H1 (cell line): ENCODE data around the gene TBL2. TPM values are rescaled to one million over a fixed set of nuclear protein-coding genes. Genes with fewer than 3 reads are reported as not detected.

Experiments used
- CTCF ChIA-PET: fragments of 300-600 bp; sonication (Branson Sonifier 250); formaldehyde crosslinking; loops from one replicate; lab custom pipeline; 2021; ENCODE audit not compliant: partially characterized antibody; lab: Charles Lee
- POLR2A ChIA-PET: fragments of 300-600 bp; sonication (Branson Sonifier 250); formaldehyde crosslinking; loops from one replicate; lab custom pipeline; 2021; ENCODE audit warnings: inconsistent platforms; ENCODE audit not compliant: partially characterized antibody; lab: Charles Lee
- DNase-seq, 2 experiments: peaks; one replicate each; pipeline versions ENCODE4 v3.0.0 to v3.0.0-alpha.2; 2010 to 2022; ENCODE audit warnings: low spot score in 2 of 2, low read depth in 1 of 2, mixed read lengths in 1 of 2
- FAIRE-seq: peaks from 2 replicates; lab custom pipeline; 2011; peaks lifted over from hg19 to GRCh38; lab: Jason Lieb, UNC
- H2AFZ ChIP-seq: 2 replicates; pipeline ENCODE4 v1.8.1; 2012; ENCODE audit warnings: low read length, inconsistent platforms
- H2AK5ac ChIP-seq: 2 replicates; pipeline ENCODE4 v1.6.1; 2013; ENCODE audit warnings: low read depth, low read length
- H2BK120ac ChIP-seq: replicated peaks from 2 replicates; pipeline ENCODE3; 2013; ENCODE audit warnings: low read depth, low read length, inconsistent platforms
- H2BK12ac ChIP-seq: 2 replicates; pipeline ENCODE4 v1.6.1; 2013; ENCODE audit warnings: low read depth, low read length
- H2BK15ac ChIP-seq: 2 replicates; pipeline ENCODE4 v1.6.1; 2013; ENCODE audit warnings: low read length
- H2BK20ac ChIP-seq: 2 replicates; pipeline ENCODE4 v1.6.1; 2013; ENCODE audit warnings: low read length
- H2BK5ac ChIP-seq: 2 replicates; pipeline ENCODE4 v1.6.1; 2013; ENCODE audit warnings: low read depth, low read length
- H3K14ac ChIP-seq: 2 replicates; pipeline ENCODE4 v1.6.1; 2013; ENCODE audit warnings: inconsistent platforms; ENCODE audit not compliant: insufficient read length
- H3K18ac ChIP-seq: 2 replicates; pipeline ENCODE4 v1.6.1; 2013; ENCODE audit warnings: low read length; ENCODE audit errors: extremely low read depth
- H3K23ac ChIP-seq: 2 replicates; pipeline ENCODE4 v1.6.1; 2013; ENCODE audit warnings: inconsistent platforms; ENCODE audit not compliant: insufficient read length
- H3K23me2 ChIP-seq: 2 replicates; pipeline ENCODE4 v1.6.1; 2013; ENCODE audit warnings: low read depth, low read length
- H3K27ac ChIP-seq: 2 replicates; pipeline ENCODE4 v1.6.1; 2011; ENCODE audit warnings: low read depth, low read length, inconsistent platforms
- H3K27me3 ChIP-seq, 4 experiments: replicated peaks in 1 of 4; 1 replicate in 1 of 4; 2 replicates in 3 of 4; pipeline versions ENCODE4 v1.6.1 to v1.8.1; 2011 to 2013; ENCODE audit warnings: low read length in 3 of 4, mild to moderate bottlenecking in 3 of 4, inconsistent platforms in 2 of 4, mixed read lengths in 2 of 4, moderate library complexity in 1 of 4; ENCODE audit not compliant: control insufficient read depth in 3 of 4, insufficient read depth in 3 of 4; ENCODE audit errors: extremely low read depth in 1 of 4
- H3K36me3 ChIP-seq, 4 experiments: 2 replicates each; pipeline versions ENCODE4 v1.6.1 to v1.8.1; 2011 to 2013; ENCODE audit warnings: mild to moderate bottlenecking in 4 of 4, low read length in 3 of 4, moderate library complexity in 2 of 4, control low read depth in 1 of 4, inconsistent platforms in 1 of 4; ENCODE audit not compliant: insufficient read depth in 4 of 4, control insufficient read depth in 2 of 4
- H3K4ac ChIP-seq: replicated peaks from 2 replicates; pipeline ENCODE3; 2013; ENCODE audit warnings: low read length, low read depth, mixed read lengths, inconsistent platforms; ENCODE audit not compliant: insufficient read length
- H3K4me1 ChIP-seq, 4 experiments: replicated peaks in 1 of 4; 1 replicate in 1 of 4; 2 replicates in 3 of 4; pipeline versions ENCODE4 v1.6.1 to v1.8.1; 2011 to 2013; ENCODE audit warnings: low read length in 3 of 4, inconsistent platforms in 2 of 4, mixed read lengths in 1 of 4; ENCODE audit not compliant: insufficient read depth in 4 of 4, control insufficient read depth in 3 of 4
- H3K4me2 ChIP-seq, 2 experiments: 2 replicates each; pipeline versions ENCODE4 v1.6.1 to v1.8.1; 2011 to 2013; ENCODE audit warnings: low read depth in 2 of 2, low read length in 2 of 2, control low read depth in 1 of 2, inconsistent platforms in 1 of 2, mild to moderate bottlenecking in 1 of 2; ENCODE audit not compliant: insufficient read depth in 1 of 2
- H3K4me3 ChIP-seq, 4 experiments: fragments of 200-600, 300-600 bp in 1 of 4; sonication (generic), shearing (Covaris generic), sonication (Bioruptor Twin) in 1 of 4; 2 replicates each; pipeline versions ENCODE4 v1.5.1 to v1.8.1; 2011 to 2016; ENCODE audit warnings: low read length in 4 of 4, low read depth in 3 of 4, control low read depth in 2 of 4, inconsistent platforms in 2 of 4, mild to moderate bottlenecking in 2 of 4, mixed read lengths in 1 of 4, moderate library complexity in 1 of 4; ENCODE audit not compliant: insufficient read depth in 2 of 4; ENCODE audit errors: extremely low read depth in 1 of 4
- H3K56ac ChIP-seq: replicated peaks from 2 replicates; pipeline ENCODE3; 2013; ENCODE audit warnings: low read depth, mild to moderate bottlenecking, mixed read lengths, low read length, inconsistent platforms; ENCODE audit not compliant: insufficient read length
- H3K79me1 ChIP-seq: 2 replicates; pipeline ENCODE4 v1.6.1; 2013; ENCODE audit warnings: low read depth, low read length, control low read depth
- H3K79me2 ChIP-seq, 2 experiments: 2 replicates each; pipeline versions ENCODE4 v1.6.1 to v1.8.1; 2012 to 2013; ENCODE audit warnings: low read length in 2 of 2, mild to moderate bottlenecking in 2 of 2, inconsistent platforms in 1 of 2; ENCODE audit not compliant: insufficient read depth in 2 of 2, control insufficient read depth in 1 of 2
- H3K9ac ChIP-seq, 4 experiments: replicated peaks in 1 of 4; 1 replicate in 1 of 4; 2 replicates in 3 of 4; pipeline versions ENCODE4 v1.6.1 to v1.8.1; 2011 to 2013; ENCODE audit warnings: low read depth in 3 of 4, low read length in 3 of 4, control low read depth in 2 of 4, mild to moderate bottlenecking in 2 of 4, moderate library complexity in 2 of 4, inconsistent platforms in 1 of 4; ENCODE audit errors: extremely low read depth in 1 of 4
- H3K9me3 ChIP-seq, 2 experiments: 2 replicates each; pipeline versions ENCODE4 v1.6.1 to v1.8.1; 2012 to 2013; ENCODE audit warnings: mild to moderate bottlenecking in 2 of 2, moderate library complexity in 2 of 2, control low read depth in 1 of 2, inconsistent platforms in 1 of 2, low read depth in 1 of 2, low read length in 1 of 2, mixed read lengths in 1 of 2; ENCODE audit not compliant: insufficient read depth in 2 of 2
- H4K20me1 ChIP-seq, 2 experiments: replicated peaks in 1 of 2; 2 replicates each; pipeline versions ENCODE3 to v1.8.1; 2011 to 2013; ENCODE audit warnings: inconsistent platforms in 2 of 2, low read length in 2 of 2, mild to moderate bottlenecking in 1 of 2; ENCODE audit not compliant: insufficient read depth in 2 of 2, control insufficient read depth in 1 of 2
- H4K5ac ChIP-seq: 2 replicates; pipeline ENCODE4 v1.6.1; 2013; ENCODE audit warnings: low read length, low read depth, mixed read lengths, inconsistent platforms; ENCODE audit not compliant: insufficient read length
- H4K8ac ChIP-seq: 2 replicates; pipeline ENCODE4 v1.8.0; 2013; ENCODE audit warnings: mild to moderate bottlenecking, moderate library complexity, low read length, inconsistent platforms; ENCODE audit not compliant: insufficient read depth; ENCODE audit errors: extremely low read depth
- H4K91ac ChIP-seq: replicated peaks from 2 replicates; pipeline ENCODE3; 2013; ENCODE audit warnings: low read length, mixed read lengths, inconsistent platforms; ENCODE audit not compliant: insufficient read length
- EP300 ChIP-seq, 2 experiments: IDR thresholded peaks; 1 replicate in 1 of 2; 2 replicates in 1 of 2; pipeline ENCODE4 v1.6.1; 2011 to 2012; ENCODE audit warnings: low read depth in 2 of 2, low read length in 2 of 2, mild to moderate bottlenecking in 2 of 2, borderline replicate concordance in 1 of 2, inconsistent platforms in 1 of 2, moderate library complexity in 1 of 2
- FOSL1 ChIP-seq: IDR thresholded peaks from 2 replicates; pipeline ENCODE4 v1.6.1; 2011; ENCODE audit warnings: mild to moderate bottlenecking, low read depth, low read length, moderate library complexity; ENCODE audit not compliant: insufficient read depth
- HDAC6 ChIP-seq: IDR thresholded peaks from one replicate; pipeline ENCODE4 v1.7.1; 2012; ENCODE audit warnings: low read depth, mild to moderate bottlenecking, inconsistent platforms, low read length, moderate library complexity
- JUND ChIP-seq: IDR thresholded peaks from 2 replicates; pipeline ENCODE4 v1.6.1; 2011; ENCODE audit warnings: mild to moderate bottlenecking, improper control_type of control experiment, low read length
- POLR2A ChIP-seq, 2 experiments: IDR thresholded peaks; 1 replicate in 1 of 2; 2 replicates in 1 of 2; pipeline ENCODE4 v1.6.1; 2011; ENCODE audit warnings: low read depth in 2 of 2, low read length in 2 of 2, mild to moderate bottlenecking in 2 of 2; ENCODE audit errors: control extremely low read depth in 1 of 2
- RAD21 ChIP-seq, 2 experiments: IDR thresholded peaks in 1 of 2; conservative IDR thresholded peaks in 1 of 2; 2 replicates each; pipeline ENCODE4 v1.6.1; 2011; ENCODE audit warnings: low read depth in 2 of 2, low read length in 2 of 2, improper control_type of control experiment in 1 of 2, inconsistent platforms in 1 of 2, mild to moderate bottlenecking in 1 of 2, moderate library complexity in 1 of 2
- RBBP5 ChIP-seq: IDR thresholded peaks from 2 replicates; pipeline ENCODE4 v1.7.1; 2012; ENCODE audit warnings: low read depth, mild to moderate bottlenecking, inconsistent platforms, low read length, moderate library complexity, borderline replicate concordance
- SAP30 ChIP-seq: fragments of 300-600 bp; sonication (generic); IDR thresholded peaks from 2 replicates; pipeline ENCODE4 v1.7.1; 2012; ENCODE audit warnings: low read length, moderate library complexity, mild to moderate bottlenecking, inconsistent platforms; ENCODE audit not compliant: insufficient read depth, insufficient replicate concordance
- TAF7 ChIP-seq: optimal IDR thresholded peaks from 2 replicates; pipeline ENCODE3; 2011; ENCODE audit warnings: low read depth, mild to moderate bottlenecking, inconsistent platforms, low read length, moderate library complexity, borderline replicate concordance
- TCF12 ChIP-seq: IDR thresholded peaks from 2 replicates; pipeline ENCODE4 v1.6.1; 2011; ENCODE audit warnings: low read depth, mild to moderate bottlenecking, low read length
- YY1 ChIP-seq: IDR thresholded peaks from 2 replicates; pipeline ENCODE4 v1.6.1; 2011; ENCODE audit warnings: low read depth, mild to moderate bottlenecking, low read length
- WGBS, 2 experiments: shearing (Covaris generic) in 1 of 2; methylation state at CpG; one replicate each; pipeline versions ENCODE4 v1.1.6 to v1.1.7; 2013 to 2015; ENCODE audit warnings: low lambda C conversion rate in 2 of 2, mixed read lengths in 2 of 2, inconsistent platforms in 1 of 2, low coverage in 1 of 2, missing lambda C conversion rate in 1 of 2; ENCODE audit not compliant: insufficient replicate concordance in 2 of 2, insufficient coverage in 1 of 2, insufficient read length in 1 of 2; ENCODE audit errors: extremely low coverage in 1 of 2, missing lambda C conversion rate in 1 of 2; 5-methylcytosine and 5-hydroxymethylcytosine counted together
- polyA plus RNA-seq, 7 experiments: library from polyadenylated mRNA; depleted of rRNA in 3 of 7; stranded (reverse) in 5 of 7; unstranded in 2 of 7; fragments of >200 nt in 5 of 7; fragments of 200-250 nt in 2 of 7; gene quantifications; 1 replicate in 5 of 7; 2 replicates in 1 of 7; 4 replicates in 1 of 7; pipeline versions ENCODE4 v1.2.1 to v1.2.3, GENCODE V29; 2011 to 2013; ENCODE audit warnings: missing spikeins in 2 of 7, mixed read lengths in 2 of 7
- total RNA-seq: library from RNA; stranded (reverse); fragmentation: NEBNext Ultra II Directional; extraction: Animal tissue kit (Norgen Biotek cat#: 25700); gene quantifications from 2 replicates; pipeline ENCODE4 v1.2.1, GENCODE V29; 2021

TBL2 gene
- total and polyA plus RNA-seq, 2 of the 8 experiments (the other 6 are each of a cell fraction or from before 2014, with no cell fraction given): 25.8 to 29.7 TPM

DNA sequence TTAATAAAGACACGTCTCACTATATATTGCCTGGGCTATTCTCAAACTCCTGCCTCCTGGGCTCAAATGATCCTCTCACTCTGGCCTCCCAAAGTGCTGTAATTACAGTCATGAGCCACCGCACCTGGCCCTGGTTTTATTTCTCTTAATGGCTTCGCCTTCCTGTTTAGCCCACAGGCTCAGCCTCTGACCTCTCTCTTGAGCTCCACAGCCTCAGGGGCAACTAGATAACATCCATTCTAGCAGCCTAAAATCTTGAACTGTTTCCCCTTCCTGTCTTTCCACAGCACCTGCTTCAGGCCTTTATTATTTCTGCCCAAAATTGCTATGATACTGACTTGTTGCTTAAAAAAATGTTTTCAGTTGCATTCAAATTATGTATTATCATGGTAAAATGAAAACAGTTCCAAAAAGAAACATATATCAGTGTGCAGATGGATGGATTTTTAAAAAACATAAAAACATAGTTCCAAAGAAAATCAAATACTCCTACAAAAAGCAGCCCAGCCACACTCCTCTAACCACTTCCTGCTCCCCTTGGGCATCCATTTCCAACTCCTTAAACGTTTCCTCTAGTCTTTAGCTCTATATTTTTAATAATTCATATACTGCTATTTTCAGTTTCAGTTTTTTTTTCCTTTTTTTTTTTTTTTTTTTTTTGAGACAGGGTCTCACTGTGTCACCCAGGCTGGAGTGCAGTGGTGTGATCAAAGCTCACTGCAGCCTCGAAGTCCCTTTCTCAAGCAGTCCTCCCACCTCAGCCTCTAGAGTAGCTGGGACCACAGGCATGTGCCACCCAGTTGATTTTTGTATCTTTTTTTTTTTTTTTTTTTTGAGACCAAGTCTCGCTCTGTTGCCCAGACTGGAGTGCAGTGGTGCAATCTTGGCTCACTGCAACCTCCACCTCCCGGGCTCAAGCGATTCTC lies 51.2 kb downstream of the TBL2 start:
- no peak overlapping the region for H2BK12ac ChIP-seq
- H2BK20ac ChIP-seq: no peak overlapping the region
- no peaks in the 10 kb centered on the region for H3K79me2 ChIP-seq
- no peaks in the 10 kb centered on the region for H4K20me1 ChIP-seq
- H3K79me1 ChIP-seq: no peaks in the 10 kb centered on the region
- H3K9me3 ChIP-seq: no peaks in the 10 kb centered on the region
- no peak overlapping the region for H3K9ac ChIP-seq
- no peak overlapping the region for H3K23ac ChIP-seq
- no peak overlapping the region for H4K91ac ChIP-seq
- no peak for DNase-seq
- no peak for FAIRE-seq
- no peak overlapping the region for H2BK15ac ChIP-seq
- POLR2A ChIA-PET: interaction anchor here (1.6 kb wide), 1 partner anchor 10 kb away, joined by 6 read pairs; no protein-coding TSS in a partner anchor
- no peak overlapping the region for H3K4me2 ChIP-seq
- no peak overlapping the region for H3K27ac ChIP-seq
- 76% methylated on average over 6 of the region's 8 CpGs; no CpG with 5 or more reads in 1 of the 2 experiments for WGBS, 2 experiments
- CTCF ChIA-PET: interaction anchor here (0.6 to 1.1 kb wide), 2 partner anchors 22 to 52 kb away, joined by 3 read pairs; no protein-coding TSS in a partner anchor
- no peak overlapping the region for H3K4me3 ChIP-seq
- H3K23me2 ChIP-seq: no peaks in the 10 kb centered on the region
- H3K4ac ChIP-seq: no peak overlapping the region
- no peak overlapping the region for H2BK120ac ChIP-seq
- no peak overlapping the region for H3K18ac ChIP-seq
- no peaks in the 10 kb centered on the region for H3K4me1 ChIP-seq
- TF ChIP-seq FOSL1 (no peak), HDAC6 (no peak), RAD21 (IDR thresholded peaks at IDR 0.05 in 1 of 2, conservative IDR thresholded peaks at IDR 0.05 in 1 of 2; ENCODE audit: low read depth in 2 of 2, low read length in 2 of 2) (no peak), SAP30 (no peak), RBBP5 (no peak), POLR2A (IDR thresholded peaks at IDR 0.05; ENCODE audit: control extremely low read depth in 1 of 2, low read depth in 2 of 2, low read length in 2 of 2) (no peak), TCF12 (no peak), YY1 (no peak), TAF7 (no peak), EP300 (IDR thresholded peaks at IDR 0.05; ENCODE audit: borderline replicate concordance in 1 of 2, low read depth in 2 of 2, low read length in 2 of 2) (no peak), JUND (no peak)
- H2AFZ ChIP-seq: no peak overlapping the region
- no peak overlapping the region for H2AK5ac ChIP-seq
- no peak overlapping the region for H2BK5ac ChIP-seq
- no peak overlapping the region for H3K14ac ChIP-seq
- no peak overlapping the region for H4K8ac ChIP-seq
- no peaks in the 10 kb centered on the region for H3K27me3 ChIP-seq
- no peaks in the 10 kb centered on the region for H3K36me3 ChIP-seq
- H4K5ac ChIP-seq: no peak overlapping the region
- H3K56ac ChIP-seq: no peak overlapping the region
